ENCODE measurements around the gene NOA1.
"Not testable (repeated sequence)": the region's sequence is repeated elsewhere in the genome, so short reads cannot be mapped to it uniquely, and the experiment has no call there.

Gene NOA1

DNA sequence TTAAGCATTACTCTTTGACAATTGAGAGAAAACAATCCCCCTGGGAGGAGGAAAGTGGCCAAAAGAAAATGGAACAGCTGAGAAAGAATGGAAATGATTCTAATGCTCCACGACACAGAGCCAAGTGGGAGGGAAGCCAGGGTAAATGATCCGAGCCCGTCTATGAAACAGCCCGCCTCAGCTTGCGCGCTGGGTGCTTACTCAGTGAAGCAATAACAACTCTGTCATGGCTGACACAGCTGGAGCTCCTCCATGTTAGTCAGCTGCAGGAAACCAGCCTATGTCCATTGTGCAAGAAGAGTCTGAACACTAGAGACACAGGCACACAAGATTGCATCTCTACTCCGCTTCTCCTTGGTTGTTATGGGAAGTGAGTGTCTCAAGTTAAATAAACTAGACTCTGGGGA is 19.3 kb downstream of the NOA1 start:
- DNase-seq (ENCODE audit: low read depth), result peak; percentile 99

DNA sequence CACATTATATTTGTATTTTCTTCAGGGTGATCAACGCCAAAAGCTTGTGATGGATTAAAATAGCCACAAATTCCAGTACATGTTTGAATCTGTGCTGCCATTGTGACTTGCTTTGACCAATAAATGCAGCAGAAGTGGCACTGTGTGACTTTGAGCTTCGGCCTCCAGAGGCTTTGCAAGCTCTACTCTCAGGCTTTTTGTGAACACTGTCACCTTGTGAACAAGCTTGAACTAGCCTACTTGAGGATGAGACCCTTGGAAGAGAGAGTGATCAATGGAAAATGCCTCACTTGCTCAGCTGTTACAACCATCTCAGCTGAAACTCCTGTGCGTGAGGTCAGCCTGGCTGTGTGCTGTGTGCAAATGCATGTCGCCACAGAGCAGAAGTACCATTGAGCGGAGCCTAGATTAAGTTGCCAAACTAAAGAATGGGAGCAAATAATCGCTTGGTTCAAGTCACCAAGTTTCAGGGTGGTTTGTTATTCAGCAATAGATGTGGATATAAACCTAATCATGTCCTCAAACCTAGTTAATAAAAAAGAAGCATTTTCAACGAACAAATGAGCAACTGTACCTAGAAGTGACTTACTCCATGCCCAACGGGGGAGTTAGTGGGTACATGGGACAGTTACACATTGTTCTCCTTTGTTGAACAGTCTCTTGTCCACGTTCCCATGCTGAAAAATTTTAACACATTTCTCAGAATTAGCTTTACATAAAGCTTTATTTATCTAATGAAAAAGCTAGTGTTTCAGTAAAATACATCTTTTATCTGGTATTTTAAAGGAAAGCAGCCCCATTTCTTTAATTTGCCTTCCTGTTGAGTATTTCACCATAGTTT is 23.5 kb downstream of the NOA1 start:
- DNase-seq (ENCODE audit: low read depth), result no peak

DNA sequence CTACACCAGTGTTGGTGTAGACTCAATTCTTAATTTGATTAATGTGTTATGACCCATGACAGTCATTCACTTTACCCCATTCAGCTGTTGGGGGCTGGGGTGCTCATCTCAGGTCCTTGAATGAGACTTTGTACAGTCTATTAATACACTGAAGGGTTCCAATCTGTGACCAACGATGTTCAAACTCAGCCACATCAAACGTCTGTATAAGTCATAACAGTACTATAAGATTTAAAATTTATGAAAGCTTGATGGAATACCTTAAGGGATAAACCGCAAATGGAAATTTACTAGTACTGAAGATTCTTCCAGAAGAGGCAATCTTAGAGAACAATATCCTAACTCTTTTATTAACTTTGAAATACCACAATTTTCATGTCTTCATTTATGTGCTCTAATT is 36.0 kb downstream of the NOA1 start:
- DNase-seq (ENCODE audit: low read depth), result no peak

DNA sequence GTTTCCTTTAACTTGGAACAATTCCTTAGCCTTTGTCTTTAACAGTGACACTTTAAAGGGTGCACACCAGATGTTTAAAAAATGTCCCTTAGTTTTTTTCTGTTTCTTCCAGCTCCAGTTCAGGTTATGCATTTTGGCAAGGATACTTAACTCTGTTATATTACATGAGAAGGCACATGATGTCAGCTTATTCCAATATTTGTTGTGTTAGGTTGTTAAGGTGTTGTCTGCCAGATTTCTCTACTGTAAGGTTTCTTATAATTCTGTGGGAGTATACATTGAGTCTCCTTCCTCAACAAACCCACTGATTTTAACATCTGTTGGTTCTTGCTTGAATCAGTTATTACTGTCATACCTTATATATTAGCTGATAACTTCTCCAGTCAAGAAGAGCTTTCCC is 36.4 kb downstream of the NOA1 start:
- DNase-seq (ENCODE audit: low read depth), result no peak

DNA sequence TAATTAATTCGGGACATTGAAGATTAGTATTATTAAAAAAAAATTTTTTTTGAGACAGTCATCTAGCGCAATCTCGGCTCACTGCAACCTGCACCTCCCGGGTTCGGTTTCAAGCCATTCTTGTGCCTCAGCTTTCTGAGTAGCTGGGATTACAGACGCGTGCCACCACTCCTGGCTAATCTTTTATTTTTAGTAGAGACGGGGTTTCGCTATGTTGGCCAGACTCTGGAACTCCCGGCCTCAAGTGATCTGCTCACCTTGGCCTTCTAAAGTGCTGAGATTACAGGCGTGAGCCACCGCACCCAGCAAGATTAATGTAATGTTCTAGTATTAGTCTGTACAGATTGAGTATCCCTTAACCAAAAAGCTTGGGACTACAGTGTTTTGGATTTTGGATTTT is 37.0 kb downstream of the NOA1 start:
- no peak for DNase-seq (ENCODE audit: low read depth)

DNA sequence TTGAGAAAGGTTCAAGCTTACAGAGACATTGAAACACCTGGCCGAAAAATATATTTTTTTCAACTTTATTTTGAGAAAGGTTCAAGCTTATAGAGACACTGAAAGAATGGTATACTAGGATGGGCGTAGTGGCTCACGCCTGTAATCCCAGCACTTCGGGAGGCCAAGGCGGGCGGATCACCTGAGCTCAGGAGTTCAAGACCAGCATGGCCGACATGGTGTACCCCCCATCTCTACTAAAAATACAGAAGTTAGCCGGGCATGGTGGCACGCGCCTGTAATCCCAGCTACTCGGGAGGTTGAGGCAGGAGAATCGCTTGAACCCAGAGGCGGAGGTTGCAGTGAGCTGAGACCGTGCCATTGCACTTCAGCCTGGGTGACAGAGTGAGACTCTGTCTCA is 37.6 kb downstream of the NOA1 start:
- not testable (repeated sequence) for DNase-seq (ENCODE audit: low read depth)

DNA sequence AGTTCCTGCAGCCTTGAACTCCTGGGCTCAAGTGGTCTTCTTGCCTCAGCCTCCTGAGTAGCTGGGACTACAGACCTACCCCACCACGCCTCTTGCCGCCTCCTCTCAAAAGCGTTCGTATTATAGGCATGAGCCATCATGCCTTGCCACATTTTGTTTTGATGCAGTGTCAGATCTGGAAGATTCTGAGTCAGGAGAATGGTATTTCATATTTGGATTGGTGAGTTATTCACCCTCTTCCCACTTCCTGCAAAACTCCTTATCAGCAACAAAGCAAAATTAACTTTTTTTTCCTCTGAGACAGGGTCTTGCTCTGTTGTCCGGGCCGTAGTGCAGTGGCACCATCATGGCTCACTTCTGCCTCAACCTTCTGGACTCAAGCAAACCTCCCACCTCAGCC is 40.1 kb downstream of the NOA1 start:
- DNase-seq (ENCODE audit: low read depth), result peak; percentile 42

DNA sequence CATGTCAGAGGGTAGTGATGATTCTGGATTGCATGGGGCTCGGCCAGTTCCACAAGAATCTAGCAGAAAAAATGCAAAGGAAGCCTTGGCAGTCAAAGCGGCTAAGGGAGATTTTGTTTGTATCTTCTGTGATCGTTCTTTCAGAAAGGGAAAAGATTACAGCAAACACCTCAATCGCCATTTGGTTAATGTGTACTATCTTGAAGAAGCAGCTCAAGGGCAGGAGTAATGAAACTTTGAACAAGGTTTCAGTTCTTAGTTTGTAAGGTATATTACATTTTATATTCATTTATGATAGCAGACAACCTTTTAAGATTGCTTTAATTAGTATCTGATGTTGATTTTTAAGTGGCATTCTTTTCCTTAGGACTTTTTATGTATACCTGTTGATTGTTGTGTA is 45.5 kb downstream of the NOA1 start:
- DNase-seq (ENCODE audit: low read depth), result no peak

DNA sequence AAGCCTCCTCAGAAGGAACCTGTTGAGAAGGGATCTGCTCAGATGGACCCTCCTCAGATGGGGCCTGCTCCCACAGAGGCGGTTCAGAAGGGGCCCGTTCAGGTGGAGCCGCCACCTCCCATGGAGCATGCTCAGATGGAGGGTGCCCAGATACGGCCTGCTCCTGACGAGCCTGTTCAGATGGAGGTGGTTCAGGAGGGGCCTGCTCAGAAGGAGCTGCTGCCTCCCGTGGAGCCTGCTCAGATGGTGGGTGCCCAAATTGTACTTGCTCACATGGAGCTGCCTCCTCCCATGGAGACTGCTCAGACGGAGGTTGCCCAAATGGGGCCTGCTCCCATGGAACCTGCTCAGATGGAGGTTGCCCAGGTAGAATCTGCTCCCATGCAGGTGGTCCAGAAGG is 46.8 kb downstream of the NOA1 start:
- DNase-seq (ENCODE audit: low read depth), result no peak

DNA sequence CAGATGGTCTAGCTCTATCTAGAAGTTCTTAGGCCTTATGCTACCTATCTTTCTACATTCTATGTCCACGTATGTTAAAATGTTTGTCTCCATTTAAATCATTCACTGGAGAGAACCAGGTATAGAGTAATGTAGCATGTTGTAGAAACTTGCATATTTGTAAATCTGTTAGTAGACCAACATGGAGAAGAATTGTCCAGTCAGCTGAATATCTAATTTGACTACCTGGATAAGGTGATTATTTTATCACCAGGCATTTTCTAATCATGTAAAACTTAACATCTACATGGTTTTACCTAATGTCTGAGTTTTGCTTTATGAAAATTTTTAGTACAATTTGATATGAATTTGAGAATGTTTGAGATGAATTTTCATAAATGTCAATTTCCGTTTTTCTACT is 50.2 kb downstream of the NOA1 start:
- DNase-seq (ENCODE audit: low read depth), result no peak

DNA sequence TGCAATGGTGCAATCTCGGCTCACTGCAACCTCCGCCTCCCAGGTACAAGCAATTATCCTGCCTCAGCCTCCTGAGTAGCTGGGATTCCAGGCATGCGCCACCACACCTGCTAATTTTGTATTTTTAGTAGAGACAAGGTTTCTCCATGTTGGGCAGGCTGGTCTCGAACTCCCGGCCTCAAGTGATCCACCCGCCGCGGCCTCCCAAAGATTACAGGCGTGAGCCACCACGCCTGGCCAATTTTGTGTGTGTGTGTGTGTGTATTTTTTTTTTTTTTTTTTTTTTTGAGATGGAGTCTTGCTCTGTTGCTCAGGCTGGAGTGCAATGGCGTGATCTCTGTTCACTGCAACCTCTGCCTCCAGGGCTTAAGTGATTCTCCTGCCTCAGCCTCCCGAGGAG is 62.4 kb downstream of the NOA1 start:
- DNase-seq (ENCODE audit: low read depth), result not testable (repeated sequence)

DNA sequence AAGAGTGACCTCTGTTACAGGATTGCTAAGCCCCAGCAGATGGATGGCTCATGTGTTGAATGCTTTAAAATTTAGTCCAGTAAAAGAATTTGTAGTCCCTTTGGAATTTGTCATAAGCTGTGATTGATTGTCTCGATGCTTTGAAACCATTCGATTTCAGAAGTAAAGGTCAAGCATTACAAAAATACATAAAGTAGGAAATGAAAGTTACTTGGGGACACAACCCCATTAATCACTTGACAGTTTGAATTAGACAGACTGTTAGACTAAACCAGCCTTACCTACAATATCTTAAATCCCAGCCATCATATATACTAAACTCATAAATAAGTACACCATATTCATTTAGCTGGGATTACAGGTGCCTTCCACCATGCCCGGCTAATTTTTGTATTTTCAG is 63.1 kb downstream of the NOA1 start:
- no peak for DNase-seq (ENCODE audit: low read depth)

All from fibroblast of gingiva (primary cell).